Testis (tissue), 2 donors: ENCODE results near the gene TASOR.

ENCODE experiments used
- POLR2A ChIP-seq: fragments of 450-650 bp; IDR thresholded peaks from one replicate; pipeline ENCODE4 v1.6.1; 2017; ENCODE audit warnings: antibody characterized with exemption, mild to moderate bottlenecking, moderate library complexity
- TF ChIP-seq, protein P1 (sequence below), 3 experiments: fragments of 450-650 bp in 2 of 3; fragments of 200-600 bp in 1 of 3; sonication (generic) in 1 of 3; IDR thresholded peaks; one replicate each; pipeline ENCODE4 v1.5.1; 2016 to 2019; ENCODE audit warnings: antibody characterized with exemption in 3 of 3, mild to moderate bottlenecking in 2 of 3, moderate library complexity in 1 of 3

DNA sequence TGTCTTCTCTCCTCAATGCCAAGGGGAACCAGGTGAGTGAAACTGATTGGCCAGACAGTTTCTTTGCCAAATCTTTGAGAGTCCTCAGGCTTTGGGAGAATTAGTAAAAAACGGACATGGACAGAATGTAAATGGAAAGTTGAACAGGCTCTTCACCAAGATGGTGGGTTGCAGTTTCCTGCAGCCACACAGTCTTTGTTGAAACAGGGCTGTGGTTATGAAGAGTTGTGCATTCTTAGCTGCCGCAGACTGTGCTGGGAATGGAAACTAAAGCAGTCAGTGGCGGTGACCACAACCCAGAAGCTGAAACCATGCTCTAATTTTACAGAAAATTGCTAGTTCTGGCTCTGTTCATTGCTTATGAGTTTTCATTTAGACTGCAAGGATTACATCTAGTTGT lies 42.1 kb upstream of the TASOR start:
- TF ChIP-seq, protein P1, sequence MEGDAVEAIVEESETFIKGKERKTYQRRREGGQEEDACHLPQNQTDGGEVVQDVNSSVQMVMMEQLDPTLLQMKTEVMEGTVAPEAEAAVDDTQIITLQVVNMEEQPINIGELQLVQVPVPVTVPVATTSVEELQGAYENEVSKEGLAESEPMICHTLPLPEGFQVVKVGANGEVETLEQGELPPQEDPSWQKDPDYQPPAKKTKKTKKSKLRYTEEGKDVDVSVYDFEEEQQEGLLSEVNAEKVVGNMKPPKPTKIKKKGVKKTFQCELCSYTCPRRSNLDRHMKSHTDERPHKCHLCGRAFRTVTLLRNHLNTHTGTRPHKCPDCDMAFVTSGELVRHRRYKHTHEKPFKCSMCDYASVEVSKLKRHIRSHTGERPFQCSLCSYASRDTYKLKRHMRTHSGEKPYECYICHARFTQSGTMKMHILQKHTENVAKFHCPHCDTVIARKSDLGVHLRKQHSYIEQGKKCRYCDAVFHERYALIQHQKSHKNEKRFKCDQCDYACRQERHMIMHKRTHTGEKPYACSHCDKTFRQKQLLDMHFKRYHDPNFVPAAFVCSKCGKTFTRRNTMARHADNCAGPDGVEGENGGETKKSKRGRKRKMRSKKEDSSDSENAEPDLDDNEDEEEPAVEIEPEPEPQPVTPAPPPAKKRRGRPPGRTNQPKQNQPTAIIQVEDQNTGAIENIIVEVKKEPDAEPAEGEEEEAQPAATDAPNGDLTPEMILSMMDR (IDR thresholded peaks at IDR 0.05), result no peak
- no peak for TF ChIP-seq POLR2A
